Suprapubic skin (tissue), 4 donors: ENCODE data around the gene RAB14.

Source experiments
- EP300 ChIP-seq: sonication (generic); formaldehyde crosslinking; IDR thresholded peaks from one replicate; pipeline ENCODE4 v1.6.1; 2017; ENCODE audit warnings: antibody characterized with exemption
- POLR2A ChIP-seq, 2 donors: fragments of 450-650 bp; IDR thresholded peaks; one replicate each; pipeline ENCODE4 v1.6.1; 2017; ENCODE audit warnings: antibody characterized with exemption in 2 of 2, mild to moderate bottlenecking in 2 of 2, moderate library complexity in 2 of 2
- POLR2AphosphoS5 ChIP-seq, 3 donors: sonication (generic); formaldehyde crosslinking; IDR thresholded peaks; one replicate each; pipeline ENCODE4 v1.6.1; 2017; ENCODE audit warnings: antibody characterized with exemption in 3 of 3
- TF ChIP-seq, protein P1 (sequence below), 2 donors: fragments of 200-600 bp in 1 of 2; fragments of 450-650 bp in 1 of 2; sonication (generic) in 1 of 2; IDR thresholded peaks; one replicate each; pipeline ENCODE4 v1.5.1; 2016 to 2019; ENCODE audit warnings: antibody characterized with exemption in 2 of 2, mild to moderate bottlenecking in 1 of 2, moderate library complexity in 1 of 2

GRCh38 chr9:121225240-121225639, 23.6 kb upstream of the RAB14 start:
- TF ChIP-seq POLR2AphosphoS5 (IDR thresholded peaks at IDR 0.05) (no peak), POLR2A (IDR thresholded peaks at IDR 0.05) (no peak), EP300 (no peak)
- TF ChIP-seq, protein P1, sequence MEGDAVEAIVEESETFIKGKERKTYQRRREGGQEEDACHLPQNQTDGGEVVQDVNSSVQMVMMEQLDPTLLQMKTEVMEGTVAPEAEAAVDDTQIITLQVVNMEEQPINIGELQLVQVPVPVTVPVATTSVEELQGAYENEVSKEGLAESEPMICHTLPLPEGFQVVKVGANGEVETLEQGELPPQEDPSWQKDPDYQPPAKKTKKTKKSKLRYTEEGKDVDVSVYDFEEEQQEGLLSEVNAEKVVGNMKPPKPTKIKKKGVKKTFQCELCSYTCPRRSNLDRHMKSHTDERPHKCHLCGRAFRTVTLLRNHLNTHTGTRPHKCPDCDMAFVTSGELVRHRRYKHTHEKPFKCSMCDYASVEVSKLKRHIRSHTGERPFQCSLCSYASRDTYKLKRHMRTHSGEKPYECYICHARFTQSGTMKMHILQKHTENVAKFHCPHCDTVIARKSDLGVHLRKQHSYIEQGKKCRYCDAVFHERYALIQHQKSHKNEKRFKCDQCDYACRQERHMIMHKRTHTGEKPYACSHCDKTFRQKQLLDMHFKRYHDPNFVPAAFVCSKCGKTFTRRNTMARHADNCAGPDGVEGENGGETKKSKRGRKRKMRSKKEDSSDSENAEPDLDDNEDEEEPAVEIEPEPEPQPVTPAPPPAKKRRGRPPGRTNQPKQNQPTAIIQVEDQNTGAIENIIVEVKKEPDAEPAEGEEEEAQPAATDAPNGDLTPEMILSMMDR (IDR thresholded peaks at IDR 0.05) = no peak
